Left renal cortex interstitium (tissue), 4 donors: ENCODE measurements around the gene XPNPEP3. TPM values are rescaled to one million over a fixed set of nuclear protein-coding genes. Genes with fewer than 3 reads are reported as not detected.
"Not testable (repeated sequence)": the region's sequence is repeated elsewhere in the genome, so short reads cannot be mapped to it uniquely, and the experiment has no call there.

Experiments used
- DNase-seq, 4 donors: peaks; one replicate each; pipeline ENCODE4 v3.0.0-alpha.2; 2013; ENCODE audit warnings: low read depth in 4 of 4, low spot score in 2 of 4, missing footprints in 1 of 4
- polyA plus RNA-seq, 4 donors: library from polyadenylated mRNA; unstranded; fragments of 120-200 nt; gene quantifications; one replicate each; pipeline ENCODE4 v1.2.1, GENCODE V29; 2013; ENCODE audit not compliant: insufficient read length in 4 of 4

Gene XPNPEP3
- 10 to 100 TPM; 18.3 to 25.6 (median 23.3) TPM for polyA plus RNA-seq

DNA sequence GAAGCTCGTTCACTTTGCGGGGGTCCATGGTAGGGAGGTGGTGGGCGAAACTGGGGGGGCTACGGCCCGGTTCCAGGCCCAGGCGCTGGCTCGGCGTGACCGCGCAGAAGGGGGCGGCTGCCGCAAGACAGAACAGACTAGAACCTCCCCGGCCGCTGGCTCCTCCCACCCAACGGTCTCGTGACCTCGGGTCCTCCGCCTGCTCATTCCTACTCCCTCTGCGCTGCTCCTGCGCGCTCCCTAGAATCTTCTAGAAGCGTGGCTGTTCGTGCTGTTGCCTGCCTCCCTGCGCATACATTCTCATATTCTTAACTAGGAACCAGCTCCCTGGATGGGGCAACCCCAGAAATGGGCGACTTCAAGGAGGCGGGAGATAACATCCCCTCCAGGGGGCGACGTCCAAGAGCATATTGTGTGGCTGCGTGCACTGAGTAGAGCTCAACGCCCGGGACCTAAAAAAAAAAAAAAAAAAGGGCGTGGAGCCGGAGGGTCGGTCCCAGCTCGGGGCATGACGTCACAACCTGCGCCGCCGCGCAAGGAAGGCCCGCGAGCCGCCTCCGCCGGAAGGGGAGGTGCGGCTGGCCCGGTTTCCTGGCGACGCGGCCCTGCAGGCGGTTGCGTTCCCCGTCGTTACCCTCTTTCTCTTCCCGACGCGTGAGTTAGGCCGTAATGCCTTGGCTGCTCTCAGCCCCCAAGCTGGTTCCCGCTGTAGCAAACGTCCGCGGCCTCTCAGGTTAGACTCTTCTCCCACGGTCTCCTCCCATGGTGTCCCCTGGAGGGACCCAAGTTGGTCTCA lies at the start of gene XPNPEP3, which contains the start of gene ST13:
XPNPEP3 (plus strand) TSS at position 636 of the 796 bp plus-strand sequence; CDS start at position 670, 34 bp downstream.
ST13 (minus strand) TSS at position 127 of the 796 bp plus-strand sequence; CDS start at position 28, 99 bp downstream.
- peak; percentile 93 to 98 (median 96) for DNase-seq

- no peak for DNase-seq
These were observed 48.7 kb upstream of the XPNPEP3 start for GRCh38 chr22:40808018-40808841.

GRCh38 chr22:40813912-40814315 lies 43.0 kb upstream of the XPNPEP3 start:
- DNase-seq: no peak

DNA sequence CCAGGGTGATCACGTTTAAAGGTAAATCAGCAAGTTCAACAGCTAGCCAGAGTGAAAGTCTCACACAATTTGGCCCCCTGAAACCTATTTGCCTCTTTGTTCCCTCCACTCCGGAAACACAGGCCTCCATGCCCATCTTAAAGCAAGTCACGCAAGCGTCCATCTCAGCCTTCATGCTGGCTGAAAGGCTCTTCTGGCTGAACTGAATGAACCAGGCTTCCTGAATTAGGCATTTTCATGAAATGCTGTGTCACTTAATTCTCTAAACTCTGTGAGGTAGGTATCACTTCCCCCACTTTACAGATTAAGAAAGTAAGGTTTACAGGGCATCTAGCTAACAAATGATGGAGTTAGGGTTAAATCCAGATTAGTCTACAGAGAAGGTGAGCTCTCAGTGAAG lies 39.2 kb upstream of the XPNPEP3 start:
- no peak for DNase-seq

DNA sequence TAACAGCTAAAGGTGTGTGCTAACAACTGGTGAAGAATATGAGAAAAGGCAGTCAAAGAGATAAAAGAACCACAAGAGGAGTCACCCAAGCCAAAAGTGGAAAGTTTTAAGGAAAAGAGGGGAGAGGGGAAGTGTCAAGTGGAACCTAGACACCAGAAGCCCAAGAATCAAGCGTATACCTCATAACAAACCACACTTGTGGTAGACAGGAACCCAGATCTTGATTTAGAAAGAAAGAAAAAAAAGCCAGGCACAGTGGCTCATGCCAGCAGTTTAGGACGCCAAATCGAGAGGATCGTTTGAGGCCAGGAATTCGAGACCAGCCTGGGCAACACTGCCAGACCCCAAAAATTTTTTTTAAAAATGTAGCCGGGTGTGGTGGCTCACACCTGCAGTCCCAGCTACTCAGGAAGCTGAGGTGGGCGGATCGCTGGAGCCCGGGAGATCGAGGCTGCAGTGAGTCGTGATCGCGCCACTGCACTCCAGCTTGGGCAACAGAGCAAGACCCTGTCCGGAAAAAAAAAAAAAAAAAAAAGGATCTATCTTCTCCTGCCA lies 38.7 kb upstream of the XPNPEP3 start:
- DNase-seq: no peak

DNA sequence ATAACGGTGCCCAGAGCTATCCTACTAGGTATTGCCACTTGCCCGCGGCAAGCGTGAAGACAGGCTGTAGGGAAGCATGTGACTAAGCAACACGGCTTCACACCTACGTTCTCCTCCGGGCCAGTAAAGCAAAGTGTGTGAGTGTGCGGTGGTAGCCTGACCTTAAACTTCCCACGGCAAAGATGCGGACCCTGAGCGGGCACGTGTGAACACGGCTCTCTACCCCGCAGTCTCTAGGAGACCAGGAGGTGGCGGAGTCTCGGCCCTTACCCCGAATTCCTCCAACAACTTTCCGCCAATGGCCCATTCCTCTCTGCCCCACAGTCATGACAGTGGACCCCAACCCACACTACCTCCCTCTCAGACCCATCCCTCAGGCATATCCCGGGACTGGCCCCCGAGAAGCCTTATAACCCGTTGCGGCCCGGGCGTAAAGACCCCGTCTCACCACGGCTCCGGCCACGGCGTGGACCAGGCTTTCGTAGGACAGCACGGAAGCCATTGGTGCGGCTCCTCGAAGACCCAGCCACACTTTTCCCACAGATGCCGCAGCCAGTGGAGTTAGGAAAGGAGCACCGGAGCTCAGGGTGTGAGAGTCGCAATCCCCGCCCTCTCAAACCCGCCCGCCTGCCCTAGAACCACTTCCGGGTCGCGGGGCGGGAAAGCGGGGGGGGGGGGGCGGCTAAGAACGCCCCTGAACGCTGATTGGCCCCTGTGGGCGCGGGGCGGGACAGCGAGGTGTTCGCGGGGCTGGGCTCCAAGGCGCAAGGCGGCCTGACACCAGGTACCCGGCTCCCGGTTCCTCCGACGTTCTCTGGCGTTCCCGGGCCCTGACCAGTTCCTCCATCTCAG lies 38.0 kb upstream of the XPNPEP3 start, which contains the start of gene SLC25A17:
SLC25A17 (minus strand) TSS at position 600 of the 852 bp plus-strand sequence; CDS start at position 502, 98 bp downstream.
- peak; percentile 51 to 82 (median 58) for DNase-seq

DNA sequence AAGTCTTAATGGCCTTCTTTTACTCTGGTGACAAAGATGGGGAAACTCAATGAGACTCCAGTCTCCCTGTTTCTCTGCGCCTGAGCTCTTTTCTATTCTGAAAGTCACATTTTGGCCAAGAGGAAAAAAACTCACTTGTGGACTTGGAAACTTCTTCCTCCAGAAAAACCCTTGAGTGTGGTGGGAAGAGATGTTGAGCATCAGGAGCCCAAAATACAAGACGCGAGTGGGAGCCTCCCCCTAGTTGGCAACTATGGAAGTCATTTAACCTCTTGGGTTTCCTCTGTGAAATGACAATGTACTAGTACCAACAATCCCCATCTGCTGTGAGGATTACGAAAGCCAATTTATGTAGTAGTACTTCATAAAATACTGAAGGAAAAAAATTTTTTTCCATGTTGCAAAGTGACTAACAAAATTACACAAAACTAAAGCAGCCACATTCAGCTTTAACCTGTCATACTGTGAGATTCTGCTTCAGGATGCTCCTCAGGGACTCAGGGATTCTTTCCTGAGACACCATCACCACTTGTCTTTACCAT lies 37.3 kb upstream of the XPNPEP3 start:
- DNase-seq: no peak

GRCh38 chr22:40823426-40823825 lies 33.5 kb upstream of the XPNPEP3 start:
- DNase-seq: no peak

GRCh38 chr22:40826292-40826691 lies 30.7 kb upstream of the XPNPEP3 start:
- DNase-seq: not testable (repeated sequence)

DNA sequence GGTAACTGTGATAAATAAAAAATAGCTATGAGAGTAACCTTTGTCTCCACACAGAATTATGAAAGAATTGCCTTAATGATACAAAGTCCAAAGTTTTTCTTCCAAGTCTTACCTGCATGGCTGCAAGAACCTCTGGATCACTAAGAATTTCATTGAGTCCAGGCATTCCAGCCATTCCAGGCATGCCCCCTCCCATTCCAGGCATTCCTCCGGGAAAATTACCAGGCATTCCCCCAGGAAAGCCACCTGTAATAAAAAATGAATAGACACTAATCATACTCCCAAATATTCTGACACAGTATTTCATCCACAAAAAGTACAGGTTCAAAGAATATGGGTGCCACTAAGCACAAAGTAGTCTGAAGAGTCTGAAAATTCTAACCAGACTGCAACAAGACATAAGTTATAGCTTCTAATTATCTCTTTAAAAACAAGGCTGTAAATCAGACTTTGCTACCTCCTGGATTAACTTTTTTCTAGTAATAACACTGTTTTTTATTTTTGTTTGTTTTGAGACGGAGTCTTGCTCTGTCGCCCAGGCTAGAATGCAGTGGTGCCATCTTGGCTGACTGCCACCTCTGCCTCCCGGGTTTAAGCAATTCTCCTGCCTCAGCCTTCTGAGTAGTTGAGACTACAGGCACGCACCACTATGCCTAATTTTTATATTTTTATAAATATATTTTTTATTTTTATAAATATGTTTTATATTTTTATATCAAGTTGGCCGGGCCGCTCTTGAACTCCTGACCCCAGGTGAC lies 29.8 kb upstream of the XPNPEP3 start:
- no peak for DNase-seq

DNA sequence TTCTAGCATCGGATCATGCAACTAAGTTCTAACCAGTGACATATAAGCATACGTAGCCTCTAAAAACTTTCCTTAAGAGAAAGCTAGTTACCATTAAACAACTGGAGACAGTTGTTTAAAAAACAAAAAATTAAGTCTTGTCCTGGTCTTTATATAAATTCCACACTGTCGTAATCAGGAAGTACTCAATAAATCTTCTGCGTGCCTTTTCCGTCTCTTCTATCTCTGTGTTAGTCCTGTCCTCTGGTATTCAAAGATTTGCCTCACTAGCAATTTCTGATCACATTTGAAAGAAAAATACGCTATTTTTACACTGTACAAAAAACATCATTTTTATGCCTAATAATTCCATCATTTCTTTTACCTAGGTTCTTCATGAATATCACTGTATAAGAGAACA lies 27.8 kb upstream of the XPNPEP3 start:
- DNase-seq: no peak

GRCh38 chr22:40834619-40835018 lies 22.3 kb upstream of the XPNPEP3 start:
- no peak for DNase-seq

- DNase-seq: no peak
These were observed 18.5 kb upstream of the XPNPEP3 start for GRCh38 chr22:40838486-40838885.

- DNase-seq: no peak
These were observed 12.0 kb upstream of the XPNPEP3 start for GRCh38 chr22:40844951-40845350.

GRCh38 chr22:40845816-40846215 lies 11.1 kb upstream of the XPNPEP3 start:
- DNase-seq: not testable (repeated sequence)

DNA sequence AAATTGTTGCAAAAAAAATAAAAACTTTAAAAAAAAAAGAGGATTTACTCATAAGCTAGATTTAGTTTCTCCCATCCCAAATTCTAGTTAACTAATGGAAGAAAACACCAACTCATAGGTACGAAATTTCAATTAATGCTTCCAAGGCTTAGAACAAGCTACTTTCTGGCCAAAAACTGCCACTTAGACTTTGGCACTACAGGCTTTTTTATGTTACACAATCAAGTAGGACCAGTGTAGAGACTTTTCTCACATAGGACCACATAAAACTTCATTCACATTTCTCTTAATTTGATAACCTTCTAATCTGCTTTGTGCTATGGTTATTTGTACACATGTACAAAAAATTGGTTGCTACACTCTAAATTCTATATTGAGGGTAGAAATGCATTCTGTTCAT lies 3.6 kb upstream of the XPNPEP3 start:
- no peak for DNase-seq

DNA sequence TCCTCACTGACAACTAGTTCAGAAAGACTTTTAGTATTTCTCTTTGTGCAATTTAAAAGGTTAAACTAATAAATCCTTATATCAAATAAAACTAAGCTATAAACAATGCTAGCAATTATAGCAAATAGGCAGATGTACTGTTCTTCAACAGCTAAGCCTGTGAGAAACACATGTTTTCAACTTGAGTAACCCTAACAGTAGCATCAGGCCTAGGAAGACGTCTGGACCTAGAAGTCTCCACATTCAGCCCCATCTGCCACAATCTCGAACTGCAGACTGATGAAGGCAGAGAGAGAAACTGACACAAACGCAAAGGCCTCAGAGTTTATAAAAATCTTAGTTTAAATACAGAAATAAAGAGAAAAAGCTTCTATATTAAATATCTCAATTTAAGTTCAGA lies 3.0 kb upstream of the XPNPEP3 start:
- DNase-seq: no peak

DNA sequence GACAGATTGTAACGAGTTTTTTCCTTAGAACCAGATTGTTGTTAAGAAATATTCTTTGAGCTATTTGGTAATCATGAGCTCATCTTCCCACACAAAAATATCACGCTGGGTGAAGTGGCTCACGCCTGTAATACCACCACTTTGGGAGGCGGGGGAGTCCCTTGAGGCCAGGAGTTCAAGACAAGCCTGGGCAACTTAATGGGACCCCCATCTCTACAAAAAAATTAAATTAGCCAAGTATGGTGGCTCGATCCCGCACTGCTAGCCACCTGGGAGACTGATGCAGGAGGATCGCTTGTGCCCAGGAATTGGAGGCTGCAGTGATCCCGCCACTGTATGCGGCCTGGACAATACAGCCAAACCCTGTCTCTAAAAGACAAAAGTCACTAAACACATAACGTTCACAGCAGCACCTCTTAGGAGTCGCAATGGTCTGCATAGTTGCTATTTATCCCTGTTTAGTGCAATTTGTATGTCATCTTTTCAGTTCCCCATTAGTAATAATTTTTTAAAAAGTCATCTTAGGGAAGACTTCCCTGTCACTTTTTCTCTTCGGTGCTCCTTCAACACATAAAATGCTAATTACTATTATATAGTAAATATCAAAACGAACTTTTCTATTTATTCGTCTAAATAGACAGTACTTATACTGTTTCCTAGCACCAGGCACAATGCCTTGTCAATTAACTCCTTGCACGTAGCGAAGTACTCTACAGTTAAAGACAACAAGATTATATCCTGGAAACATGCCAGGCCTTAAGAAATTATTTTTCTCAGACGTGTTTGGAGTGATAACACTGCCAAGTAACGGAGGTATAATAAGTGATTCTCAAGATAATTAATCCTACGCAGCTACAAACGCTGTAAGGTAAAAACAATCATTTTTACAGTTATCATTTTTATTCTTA lies 1.6 kb upstream of the XPNPEP3 start:
- DNase-seq: no peak
